D721Med (cell line): Measurements from ENCODE around the gene NPLOC4.

Experiments
- DNase-seq: peaks from one replicate; pipeline ENCODE4 v3.0.0; 2011; ENCODE audit warnings: low spot score; ENCODE audit not compliant: insufficient read length
- FAIRE-seq: peaks from 2 replicates; lab custom pipeline; 2011; peaks lifted over from hg19 to GRCh38; lab: Jason Lieb, UNC
- CTCF ChIP-seq: IDR thresholded peaks from 2 replicates; pipeline ENCODE4 v1.5.1; 2012; ENCODE audit warnings: mild to moderate bottlenecking, control low read depth; ENCODE audit not compliant: insufficient read depth; ENCODE audit errors: missing control alignments

Gene NPLOC4

GRCh38 chr17:81527591-81528383 lies 109.1 kb downstream of the NPLOC4 start, which contains the start of gene FSCN2:
FSCN2 (plus strand) TSS chr17:81528377; CDS start chr17:81528532, 155 bp downstream.
- no peak for FAIRE-seq
- DNase-seq: no peak
- TF ChIP-seq CTCF: no peak

- DNase-seq (no peak), FAIRE-seq (no peak)
- no peak for TF ChIP-seq CTCF
These were observed 110.0 kb downstream of the NPLOC4 start for GRCh38 chr17:81526662-81527571.

GRCh38 chr17:81524865-81525159 lies 112.1 kb downstream of the NPLOC4 start:
- TF ChIP-seq CTCF: no peak
- no peak for DNase-seq
- no peak for FAIRE-seq

- no peak for FAIRE-seq
- no peak for TF ChIP-seq CTCF
- DNase-seq: no peak
These were observed 112.7 kb downstream of the NPLOC4 start for GRCh38 chr17:81524039-81524864.

- FAIRE-seq (no peak), DNase-seq (no peak)
- TF ChIP-seq CTCF: no peak
These were observed 113.4 kb downstream of the NPLOC4 start for GRCh38 chr17:81523402-81524038.
